ENCODE measurements around the gene ZIC3. TPM values are rescaled to one million over a fixed set of nuclear protein-coding genes. Genes with fewer than 3 reads are reported as not detected.

The ZIC3 gene
- total RNA-seq, 1 donor from 2014 or later = not detected

DNA sequence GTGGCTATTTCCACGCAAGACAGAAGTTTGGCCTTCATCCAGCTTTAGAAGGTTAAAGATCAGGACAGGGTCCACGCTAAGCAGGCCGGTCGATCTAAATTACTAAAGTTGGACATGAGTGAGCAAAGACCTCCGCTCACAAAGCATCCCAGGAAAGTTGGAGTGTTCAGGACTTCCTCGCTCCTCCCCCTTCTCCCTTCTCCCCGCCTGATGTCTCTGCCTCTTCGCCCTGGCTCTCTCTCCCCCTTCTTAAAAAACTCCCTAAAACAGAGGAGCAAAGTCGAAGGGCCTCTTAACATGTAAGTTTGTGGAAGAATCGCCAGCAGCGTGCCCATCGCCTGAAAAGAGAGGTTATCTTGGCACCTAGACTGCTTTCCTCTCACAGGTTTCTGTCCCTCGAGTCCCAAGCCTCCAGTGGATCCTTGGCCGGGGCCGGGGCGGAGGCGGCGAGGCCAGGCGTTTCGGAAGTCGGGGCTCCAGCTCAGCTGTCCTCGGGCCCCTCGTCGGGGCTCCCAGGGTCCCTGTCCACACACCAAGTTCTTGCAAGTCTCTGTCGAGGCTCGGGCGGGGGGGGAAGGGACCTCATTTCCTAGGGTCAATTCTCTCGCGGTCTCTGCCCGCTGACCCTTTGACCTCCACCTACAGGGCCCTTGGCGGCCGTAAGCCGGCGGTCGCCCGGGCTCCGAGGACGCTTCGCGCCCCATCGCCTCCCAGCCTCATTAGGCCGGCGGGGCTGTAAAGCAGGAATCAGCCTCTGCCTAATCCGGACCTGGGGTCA is 7.6 kb downstream of the ZIC3 start:
- DNase-seq (ENCODE audit: low read depth) = no peak

DNA sequence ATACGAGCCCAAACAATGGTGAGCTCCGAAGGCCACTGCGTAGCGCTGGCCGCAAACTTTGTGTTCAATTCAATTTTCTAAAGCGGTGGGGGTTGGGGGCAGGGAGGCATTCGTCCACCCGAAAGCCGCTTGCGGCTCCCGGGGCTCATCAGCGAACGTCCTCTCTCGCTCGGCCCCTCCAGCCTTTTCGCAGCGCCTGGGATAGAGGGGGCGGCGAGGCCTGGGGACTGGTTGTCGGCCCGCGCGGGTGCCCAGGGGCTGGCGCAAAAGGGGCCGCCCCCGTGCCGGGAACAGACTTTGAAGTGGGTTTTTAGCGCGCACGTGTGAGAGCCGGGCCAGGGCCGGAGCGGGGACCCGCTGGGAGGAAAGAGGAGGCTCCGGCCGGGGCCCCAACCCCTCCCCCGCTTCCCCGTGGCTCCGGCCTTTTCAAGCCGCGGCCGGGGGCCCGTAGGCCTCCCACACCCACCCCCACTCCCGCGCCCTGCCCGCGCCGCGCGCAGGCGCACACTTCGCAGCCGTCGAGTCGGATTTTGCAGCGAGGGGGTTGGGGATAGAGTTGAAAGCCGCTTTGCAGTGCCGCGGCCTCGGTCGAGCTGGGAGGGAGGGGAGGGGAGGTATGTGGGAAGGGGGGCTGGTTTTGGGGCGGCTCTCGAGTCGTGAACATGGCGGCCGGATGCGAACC is 8.3 kb downstream of the ZIC3 start:
- DNase-seq (ENCODE audit: low read depth) = no peak

DNA sequence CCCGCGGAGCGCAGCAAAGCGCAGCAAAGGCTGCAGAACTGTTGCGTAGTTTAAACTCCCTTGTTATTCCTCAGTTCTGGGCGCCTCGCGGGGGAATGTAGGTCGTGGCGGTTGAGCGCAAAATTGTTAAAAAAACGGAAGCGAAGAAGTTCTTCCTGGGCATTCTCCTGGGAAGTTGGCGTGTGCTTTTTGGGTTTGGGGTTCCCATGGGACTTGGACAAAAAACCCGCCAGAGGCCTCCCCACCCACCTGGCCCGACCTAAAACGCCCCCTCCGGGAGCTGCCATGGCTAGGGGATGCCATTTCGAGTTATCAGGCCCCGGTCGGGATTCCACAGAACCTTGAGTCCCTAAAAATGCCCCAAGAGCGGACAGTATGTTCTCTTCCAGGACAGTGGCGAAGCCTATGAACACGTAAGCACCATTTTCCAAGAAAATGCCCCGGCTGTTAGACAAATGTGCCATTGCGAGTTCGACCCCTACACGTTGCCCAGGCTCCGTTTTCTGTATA is 8.9 kb downstream of the ZIC3 start:
- DNase-seq (ENCODE audit: low read depth) = no peak

DNA sequence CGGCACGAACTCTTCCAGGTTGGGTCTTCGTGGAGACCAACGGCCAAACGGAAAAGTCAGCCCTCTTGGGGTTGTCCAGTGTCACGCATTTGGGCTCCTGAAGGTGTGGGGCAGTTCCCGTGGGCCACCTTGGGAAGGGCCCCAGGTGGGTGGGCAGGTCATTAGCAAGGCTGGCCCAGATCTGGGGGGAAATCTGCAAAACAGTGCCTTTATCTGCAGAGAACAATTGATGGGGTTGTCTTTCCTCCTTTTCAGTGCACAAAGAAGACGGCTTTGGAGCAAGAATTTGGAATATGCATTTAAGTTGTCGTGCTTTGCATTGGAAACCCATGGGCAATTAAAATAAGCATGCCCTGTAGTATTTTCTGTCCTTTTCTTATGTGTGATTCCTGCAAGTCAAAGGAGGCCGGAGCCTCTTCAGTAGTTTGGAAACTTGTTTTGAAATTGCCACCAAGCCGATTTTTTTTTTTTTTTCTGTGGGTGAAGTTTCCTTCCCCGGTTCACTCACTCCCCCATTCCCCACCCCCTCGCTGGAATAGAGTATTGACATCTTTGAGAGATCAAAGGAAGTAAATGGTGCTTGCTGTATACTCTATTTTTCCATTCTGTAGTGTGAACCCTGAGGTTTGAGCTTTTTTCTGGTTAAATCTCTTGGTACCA is 9.8 kb downstream of the ZIC3 start:
- DNase-seq (ENCODE audit: low read depth) = no peak

DNA sequence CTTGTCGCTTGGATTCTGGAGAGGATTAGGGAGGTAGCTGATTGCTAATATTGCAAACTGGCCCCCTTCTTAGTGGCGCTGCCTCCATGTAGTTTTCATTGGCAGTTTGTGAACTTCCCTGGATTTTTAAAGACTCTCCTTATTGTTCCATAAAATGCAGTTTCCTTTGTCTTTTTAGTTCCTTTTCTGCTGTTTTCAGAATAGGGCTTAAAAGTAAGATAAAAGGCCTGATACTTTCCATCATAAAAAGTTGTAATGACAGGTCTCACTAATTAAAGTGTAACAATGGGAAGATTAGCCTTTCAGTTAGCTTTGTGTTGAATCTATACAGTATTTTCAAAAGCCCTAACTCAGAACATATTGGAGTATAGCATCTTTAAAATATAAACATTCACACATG is 21.2 kb downstream of the ZIC3 start:
- DNase-seq (ENCODE audit: low read depth) = no peak

DNA sequence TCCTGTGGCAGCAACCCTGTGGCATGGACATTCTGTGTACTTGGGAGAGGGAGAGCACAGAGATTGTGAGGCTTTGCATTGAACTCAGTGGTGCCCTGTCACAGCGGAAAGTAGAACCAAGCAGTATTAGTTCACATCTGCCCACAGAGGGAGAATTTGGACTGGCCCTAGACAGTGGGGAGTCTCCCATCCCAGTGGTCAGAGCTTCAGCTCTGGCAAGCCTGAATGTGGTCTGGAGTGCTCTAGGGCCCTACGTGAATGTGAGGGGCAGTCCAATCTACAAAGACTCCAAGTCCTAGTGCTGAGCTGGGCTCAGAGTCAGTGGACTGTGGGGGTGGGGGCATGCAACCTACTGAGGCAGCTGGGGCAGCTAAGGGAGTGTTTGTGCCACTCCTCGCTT is 34.8 kb downstream of the ZIC3 start:
- DNase-seq (ENCODE audit: low read depth) = no peak

All from myocyte (in vitro differentiated cells).